GM12878 (cell line): ENCODE measurements around the gene RAF1. TPM values are rescaled to one million over a fixed set of nuclear protein-coding genes. Genes with fewer than 3 reads are reported as not detected.

Experiments
- ASH2L ChIP-seq: fragments of 300-600, 200-600 bp; sonication (generic); IDR thresholded peaks from 2 replicates; pipeline ENCODE4 v1.6.1; 2017; ENCODE audit warnings: low read depth, mild to moderate bottlenecking, borderline replicate concordance
- CHD2 ChIP-seq: IDR thresholded peaks from 2 replicates; pipeline ENCODE4 v1.6.1; 2011; ENCODE audit warnings: low read depth, low read length, improper control_type of control experiment, borderline replicate concordance
- CTCF ChIP-seq, 3 experiments: IDR thresholded peaks in 2 of 3; conservative IDR thresholded peaks in 1 of 3; 2 replicates each; pipeline ENCODE4 v1.5.1; 2011; ENCODE audit warnings: low read depth in 3 of 3, low read length in 3 of 3, mild to moderate bottlenecking in 3 of 3, control low read depth in 2 of 3, moderate library complexity in 2 of 3, inconsistent platforms in 1 of 3, mixed read lengths in 1 of 3; ENCODE audit not compliant: control insufficient read depth in 2 of 3, insufficient read depth in 1 of 3; ENCODE audit errors: extremely low read depth in 1 of 3
- GATAD2B ChIP-seq: fragments of 450-650 bp; conservative IDR thresholded peaks from 2 replicates; pipeline ENCODE4 v1.6.1; 2017; ENCODE audit warnings: low read depth, mild to moderate bottlenecking, moderate library complexity
- NR2C2 ChIP-seq: IDR thresholded peaks from 2 replicates; pipeline ENCODE4 v1.6.1; 2011; ENCODE audit warnings: borderline replicate concordance, low read depth; ENCODE audit not compliant: control insufficient read depth, insufficient read length
- PKNOX1 ChIP-seq: fragments of 450-650 bp; IDR thresholded peaks from 2 replicates; pipeline ENCODE4 v1.6.1; 2016; ENCODE audit warnings: mild to moderate bottlenecking
- POLR2AphosphoS2 ChIP-seq: IDR thresholded peaks from 2 replicates; pipeline ENCODE4 v1.6.1; 2011; ENCODE audit warnings: low read depth, mild to moderate bottlenecking, low read length, improper control_type of control experiment, moderate library complexity
- SIN3A ChIP-seq: IDR thresholded peaks from 2 replicates; pipeline ENCODE4 v1.6.1; 2012; ENCODE audit warnings: low read depth, low read length, improper control_type of control experiment
- SIX5 ChIP-seq: IDR thresholded peaks from 2 replicates; pipeline ENCODE4 v1.6.1; 2011; ENCODE audit warnings: mild to moderate bottlenecking, low read depth, low read length, moderate library complexity; ENCODE audit not compliant: severe bottlenecking
- SPI1 ChIP-seq: IDR thresholded peaks from 2 replicates; pipeline ENCODE4 v1.6.1; 2011; ENCODE audit warnings: low read depth, mild to moderate bottlenecking, low read length, moderate library complexity, borderline replicate concordance; ENCODE audit not compliant: insufficient read depth
- STAT3 ChIP-seq: IDR thresholded peaks from 2 replicates; pipeline ENCODE4 v1.6.1; 2011; ENCODE audit warnings: low read depth, low read length, improper control_type of control experiment
- SUPT20H ChIP-seq: IDR thresholded peaks from 2 replicates; pipeline ENCODE4 v1.6.1; 2011; ENCODE audit warnings: low read depth, mild to moderate bottlenecking, low read length, moderate library complexity, borderline replicate concordance; ENCODE audit not compliant: control insufficient read depth
- ZNF592 ChIP-seq: fragments of 450-650 bp; IDR thresholded peaks from 2 replicates; pipeline ENCODE4 v1.6.1; 2017; ENCODE audit warnings: mild to moderate bottlenecking, moderate library complexity
- ZNF687 ChIP-seq: fragments of 450-650 bp; IDR thresholded peaks from 2 replicates; pipeline ENCODE4 v1.6.1; 2017; ENCODE audit warnings: mild to moderate bottlenecking, moderate library complexity
- polyA plus RNA-seq, 11 experiments: library from polyadenylated mRNA; depleted of rRNA in 4 of 11; unstranded in 6 of 11; stranded (reverse) in 5 of 11; fragments of >200 nt; fragmentation: Nextera tagmentation in 4 of 11; fragmentation: Illumina TruSeq in 1 of 11; extraction: Ambion mirVana in 4 of 11; extraction: Trizol in 1 of 11; gene quantifications; 1 replicate in 1 of 11; 2 replicates in 10 of 11; pipeline versions ENCODE4 v1.2.1 to v1.2.3, GENCODE V29; 2011 to 2016; ENCODE audit warnings: inconsistent platforms in 2 of 11, missing spikeins in 2 of 11, low read depth in 1 of 11
- total RNA-seq, 4 experiments: library from RNA; depleted of rRNA in 3 of 4; stranded (reverse); fragments of >200 nt in 3 of 4; fragmentation: Illumina TruSeq in 1 of 4; extraction: Trizol in 1 of 4; gene quantifications; 2 replicates each; pipeline versions ENCODE4 v1.2.1 to v1.2.3, GENCODE V29; 2013 to 2021
- TF ChIP-seq, protein P1 (sequence below): IDR thresholded peaks from 2 replicates; pipeline ENCODE4 v1.6.1; 2011; ENCODE audit warnings: low read depth, low read length, improper control_type of control experiment, borderline replicate concordance

Gene RAF1
- total and polyA plus RNA-seq, 10 of the 15 experiments (the other 5 are each of a cell fraction or from before 2014, with no cell fraction given), result 20.4 to 151 (median 77.8) TPM

GRCh38 chr3:12556690-12557472 lies 107.0 kb downstream of the RAF1 start, which contains the start of gene MKRN2 (continued):
- peak; percentile 85 for TF ChIP-seq GATAD2B
- peak; percentile 66 for TF ChIP-seq SIX5
- TF ChIP-seq PKNOX1, result no peak
- peak; percentile 91 for TF ChIP-seq POLR2AphosphoS2
- no peak for TF ChIP-seq CTCF (IDR thresholded peaks at IDR 0.05 in 2 of 3, conservative IDR thresholded peaks at IDR 0.05 in 1 of 3; ENCODE audit: control insufficient read depth in 2 of 3, extremely low read depth in 1 of 3, insufficient read depth in 1 of 3, low read depth in 3 of 3, low read length in 3 of 3)
- TF ChIP-seq, protein P1, sequence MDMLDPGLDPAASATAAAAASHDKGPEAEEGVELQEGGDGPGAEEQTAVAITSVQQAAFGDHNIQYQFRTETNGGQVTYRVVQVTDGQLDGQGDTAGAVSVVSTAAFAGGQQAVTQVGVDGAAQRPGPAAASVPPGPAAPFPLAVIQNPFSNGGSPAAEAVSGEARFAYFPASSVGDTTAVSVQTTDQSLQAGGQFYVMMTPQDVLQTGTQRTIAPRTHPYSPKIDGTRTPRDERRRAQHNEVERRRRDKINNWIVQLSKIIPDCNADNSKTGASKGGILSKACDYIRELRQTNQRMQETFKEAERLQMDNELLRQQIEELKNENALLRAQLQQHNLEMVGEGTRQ, result no peak
- TF ChIP-seq SIN3A, result peak; percentile 83
- no peak for TF ChIP-seq NR2C2
- TF ChIP-seq ZNF592, result peak; percentile 73; the same call in 1 of the 2 replicates
- TF ChIP-seq ZNF687, result peak; percentile 95
- no peak for TF ChIP-seq SPI1
- no peak for TF ChIP-seq SUPT20H
- TF ChIP-seq STAT3, result no peak
- no peak for TF ChIP-seq ASH2L
- TF ChIP-seq CHD2, result peak; percentile 47; the same call in 1 of the 2 replicates
